GM23338 (cell line): ENCODE measurements around the gene XIRP2.

ENCODE experiments used
- CREB1 ChIP-seq: fragments of 250-450 bp; sonication (Bioruptor Pico); IDR thresholded peaks from 2 replicates; pipeline ENCODE4 v1.5.0; 2020; ENCODE audit warnings: low read depth, mild to moderate bottlenecking, moderate library complexity
- CTCF ChIP-seq, 2 experiments: fragments of 200-600 bp in 1 of 2; sonication (generic) in 1 of 2; conservative IDR thresholded peaks; 2 replicates each; pipeline versions ENCODE4 v1.5.1 to v1.6.1; 2016 to 2017; ENCODE audit warnings: antibody characterized with exemption in 2 of 2, low read depth in 2 of 2, mild to moderate bottlenecking in 2 of 2, moderate library complexity in 1 of 2
- ETS1 ChIP-seq: IDR thresholded peaks from 2 replicates; pipeline ENCODE4 v1.6.1; 2016; ENCODE audit warnings: antibody characterized with exemption
- EZH2 ChIP-seq: fragments of 200-600 bp; sonication (generic); IDR thresholded peaks from one replicate; pipeline ENCODE4 v1.8.0; 2017; ENCODE audit warnings: antibody characterized with exemption, mild to moderate bottlenecking, low read depth; ENCODE audit not compliant: unreplicated experiment
- EZH2phosphoT487 ChIP-seq: fragments of 200-600 bp; sonication (generic); IDR thresholded peaks from one replicate; pipeline ENCODE4 v1.8.1; 2018; ENCODE audit warnings: antibody characterized with exemption; ENCODE audit not compliant: unreplicated experiment
- JUNB ChIP-seq: IDR thresholded peaks from one replicate; pipeline ENCODE4 v1.6.1; 2016; ENCODE audit warnings: antibody characterized with exemption; ENCODE audit not compliant: unreplicated experiment
- NANOG ChIP-seq: IDR thresholded peaks from 2 replicates; pipeline ENCODE4 v1.6.1; 2016; ENCODE audit warnings: antibody characterized with exemption, borderline replicate concordance
- POLR2AphosphoS5 ChIP-seq: IDR thresholded peaks from 2 replicates; pipeline ENCODE4 v1.6.1; 2016; ENCODE audit warnings: antibody characterized with exemption, low read depth
- REST ChIP-seq: IDR thresholded peaks from one replicate; pipeline ENCODE4 v1.6.1; 2018; ENCODE audit warnings: antibody characterized with exemption; ENCODE audit not compliant: unreplicated experiment
- STAT1 ChIP-seq: IDR thresholded peaks from one replicate; pipeline ENCODE4 v1.6.1; 2016; ENCODE audit warnings: antibody characterized with exemption; ENCODE audit not compliant: unreplicated experiment
- ZNF114 ChIP-seq: fragments of 250-450 bp; sonication (Bioruptor Pico); IDR thresholded peaks from 2 replicates; pipeline ENCODE4 v1.5.0; 2020; ENCODE audit warnings: mild to moderate bottlenecking, moderate library complexity
- ZNF331 ChIP-seq: fragments of 250-450 bp; sonication (Bioruptor Pico); IDR thresholded peaks from 2 replicates; pipeline ENCODE4 v1.5.0; 2020; ENCODE audit warnings: low read depth, mild to moderate bottlenecking, moderate library complexity
- ZNF462 ChIP-seq: fragments of 250-450 bp; sonication (Bioruptor Pico); IDR thresholded peaks from 2 replicates; pipeline ENCODE4 v1.5.0; 2020; ENCODE audit warnings: mild to moderate bottlenecking, moderate library complexity

- TF ChIP-seq EZH2 (no peak), CTCF (conservative IDR thresholded peaks at IDR 0.05; ENCODE audit: low read depth in 2 of 2) (no peak), EZH2phosphoT487 (no peak), POLR2AphosphoS5 (no peak), ETS1 (no peak), ZNF114 (CRISPR knock-in tag) (no peak), CREB1 (CRISPR knock-in tag) (no peak), REST (no peak), JUNB (no peak), STAT1 (no peak), ZNF331 (CRISPR knock-in tag) (no peak), NANOG (no peak), ZNF462 (CRISPR knock-in tag) (no peak)
These were observed 301.8 kb downstream of the XIRP2 start for GRCh38 chr2:167190053-167190452.
